Measurements from ENCODE around the gene GPR3.
"Not testable (repeated sequence)": the region's sequence is repeated elsewhere in the genome, so short reads cannot be mapped to it uniquely, and the experiment has no call there.

Gene GPR3

DNA sequence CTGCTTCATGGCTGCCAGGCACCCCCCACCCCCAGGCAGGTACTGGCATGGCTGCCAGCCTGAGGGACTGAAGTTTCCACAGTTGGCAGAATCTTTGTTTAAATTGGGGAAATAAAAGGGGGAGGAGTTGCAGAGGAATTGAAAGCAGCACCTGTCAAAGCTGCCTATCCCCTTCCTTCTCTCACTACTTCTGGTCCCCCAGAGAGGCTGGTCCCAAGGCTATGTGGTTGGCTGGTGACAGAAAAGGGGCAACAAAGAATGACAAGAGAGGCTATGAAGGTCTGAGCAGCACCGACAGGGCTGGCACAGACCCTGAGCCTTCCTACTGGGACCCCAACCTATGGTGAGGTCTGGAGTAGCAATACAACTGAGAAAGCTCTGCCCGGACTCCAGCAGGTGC is 14.4 kb downstream of the GPR3 start:
- Histone ChIP-seq H3K4me1 (ENCODE audit: insufficient read depth, low read length) (peaks cover 45% of the 10 kb centered on the region), H3K36me3 (ENCODE audit: insufficient read depth, low read length) (peaks cover 46% of the 10 kb centered on the region)
- not testable (repeated sequence) for H3K9ac ChIP-seq (ENCODE audit: low read length); H3K27me3 ChIP-seq (ENCODE audit: control insufficient read depth in 1 of 2, insufficient read depth in 2 of 2, low read length in 2 of 2); H3K9me3 ChIP-seq (ENCODE audit: low read length); H3K27ac ChIP-seq (ENCODE audit: low read depth, low read length); H3K4me3 ChIP-seq (ENCODE audit: low read depth in 1 of 2, low read length in 2 of 2)

DNA sequence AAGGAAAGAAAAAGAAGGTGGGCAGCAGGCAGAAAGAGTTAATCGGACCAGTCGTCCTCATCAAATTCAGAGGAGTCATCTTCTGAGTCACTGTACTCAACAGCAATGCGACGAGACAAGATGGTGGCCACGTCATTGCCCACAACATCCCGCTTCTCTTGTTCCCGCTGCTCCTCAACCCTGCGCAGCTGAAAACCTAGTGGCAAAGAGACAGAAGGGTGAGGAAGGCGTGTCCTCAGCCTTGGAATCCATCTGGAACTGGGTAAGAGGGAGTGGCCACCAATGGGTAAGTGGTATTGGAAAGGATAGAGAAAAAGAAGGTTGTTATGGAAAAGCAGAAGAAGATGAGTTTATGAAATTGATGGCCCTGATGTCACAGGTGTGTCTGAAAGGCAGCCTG is 15.7 kb downstream of the GPR3 start:
- Histone ChIP-seq H3K4me1 (ENCODE audit: insufficient read depth, low read length) (peaks cover 32% of the 10 kb centered on the region), H3K9ac (ENCODE audit: low read length) (no peak overlapping the region), H3K27ac (ENCODE audit: low read depth, low read length) (no peak overlapping the region), H3K27me3 (ENCODE audit: control insufficient read depth in 1 of 2, insufficient read depth in 2 of 2, low read length in 2 of 2) (no peaks in the 10 kb centered on the region), H3K36me3 (ENCODE audit: insufficient read depth, low read length) (peaks cover 60% of the 10 kb centered on the region), H3K9me3 (ENCODE audit: low read length) (no peaks in the 10 kb centered on the region), H3K4me3 (ENCODE audit: low read depth in 1 of 2, low read length in 2 of 2) (no peak overlapping the region)

DNA sequence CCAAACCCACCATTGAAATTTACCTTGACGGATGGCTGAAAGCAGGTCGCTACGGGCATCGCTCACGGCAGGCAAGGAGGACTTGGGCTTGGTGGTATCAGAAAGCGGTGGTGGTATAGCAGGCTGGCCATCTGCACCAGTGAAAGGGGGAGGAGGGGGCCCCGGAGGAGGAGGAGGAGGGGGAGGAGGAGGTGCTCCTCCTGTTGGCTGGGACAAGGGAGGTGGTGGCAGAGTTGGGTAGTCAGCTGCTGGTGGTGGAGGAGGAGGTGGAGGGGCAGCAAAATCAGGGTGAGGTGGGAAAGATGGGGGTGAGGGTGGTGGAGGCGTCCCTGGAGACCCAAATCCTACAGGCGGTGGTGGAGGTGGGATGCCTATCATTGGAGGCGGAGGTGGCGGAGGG is 17.2 kb downstream of the GPR3 start:
- Histone ChIP-seq H3K27ac (ENCODE audit: low read depth, low read length) (no peak overlapping the region), H3K36me3 (ENCODE audit: insufficient read depth, low read length) (peaks cover 75% of the 10 kb centered on the region), H3K9ac (ENCODE audit: low read length) (no peak overlapping the region), H3K4me3 (ENCODE audit: low read depth in 1 of 2, low read length in 2 of 2) (no peak overlapping the region), H3K27me3 (ENCODE audit: control insufficient read depth in 1 of 2, insufficient read depth in 2 of 2, low read length in 2 of 2) (no peaks in the 10 kb centered on the region), H3K9me3 (ENCODE audit: low read length) (no peaks in the 10 kb centered on the region), H3K4me1 (ENCODE audit: insufficient read depth, low read length) (peaks cover 17% of the 10 kb centered on the region)

DNA sequence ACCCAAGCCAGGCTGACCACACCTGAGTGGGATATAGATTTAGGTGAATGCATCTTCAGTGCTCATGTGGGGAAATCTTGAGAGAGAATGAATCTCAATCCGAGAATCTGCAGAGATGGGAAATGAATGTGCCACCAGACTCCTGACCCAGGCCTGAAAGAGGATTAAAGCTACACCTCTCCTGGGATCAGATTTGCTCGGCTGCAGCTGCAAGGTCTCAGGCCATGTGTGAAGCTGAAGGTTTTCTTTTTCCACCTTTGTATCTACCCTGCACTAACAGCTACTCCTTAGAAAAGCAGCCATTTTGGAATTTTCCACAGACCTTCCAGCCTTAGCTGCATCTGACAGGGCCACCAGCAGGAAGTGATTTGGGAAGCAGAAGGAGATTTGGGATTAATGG is 18.3 kb downstream of the GPR3 start:
- Histone ChIP-seq H3K9me3 (ENCODE audit: low read length) (no peaks in the 10 kb centered on the region), H3K27me3 (ENCODE audit: control insufficient read depth in 1 of 2, insufficient read depth in 2 of 2, low read length in 2 of 2) (no peaks in the 10 kb centered on the region), H3K9ac (ENCODE audit: low read length) (no peak overlapping the region), H3K4me1 (ENCODE audit: insufficient read depth, low read length) (peaks cover 7% of the 10 kb centered on the region), H3K36me3 (ENCODE audit: insufficient read depth, low read length) (peaks cover 85% of the 10 kb centered on the region), H3K27ac (ENCODE audit: low read depth, low read length) (no peak overlapping the region), H3K4me3 (ENCODE audit: low read depth in 1 of 2, low read length in 2 of 2) (no peak overlapping the region)

DNA sequence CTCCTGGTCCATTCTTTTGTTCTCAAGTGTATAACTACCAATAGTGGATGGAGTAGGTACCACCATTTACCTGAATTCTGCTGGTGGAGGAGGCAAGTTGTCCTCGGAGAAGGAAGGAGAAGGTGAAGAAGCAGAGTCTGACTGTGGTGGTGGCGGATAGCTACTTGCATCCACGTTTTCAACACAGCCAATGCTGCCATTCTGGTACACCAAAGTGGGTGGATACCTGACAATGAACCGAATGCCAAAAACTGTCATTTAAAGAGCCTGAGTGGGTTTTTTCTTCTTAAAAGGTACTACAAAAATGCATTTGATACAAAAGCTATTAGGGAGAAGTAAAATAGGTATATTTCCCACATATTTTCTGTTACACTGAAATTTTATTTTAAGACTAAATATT is 20.1 kb downstream of the GPR3 start:
- Histone ChIP-seq H3K27me3 (ENCODE audit: control insufficient read depth in 1 of 2, insufficient read depth in 2 of 2, low read length in 2 of 2) (no peaks in the 10 kb centered on the region), H3K9me3 (ENCODE audit: low read length) (no peaks in the 10 kb centered on the region), H3K27ac (ENCODE audit: low read depth, low read length) (no peak overlapping the region), H3K4me1 (ENCODE audit: insufficient read depth, low read length) (peaks cover 16% of the 10 kb centered on the region), H3K4me3 (ENCODE audit: low read depth in 1 of 2, low read length in 2 of 2) (no peak overlapping the region), H3K36me3 (ENCODE audit: insufficient read depth, low read length) (peaks cover 91% of the 10 kb centered on the region), H3K9ac (ENCODE audit: low read length) (no peak overlapping the region)

DNA sequence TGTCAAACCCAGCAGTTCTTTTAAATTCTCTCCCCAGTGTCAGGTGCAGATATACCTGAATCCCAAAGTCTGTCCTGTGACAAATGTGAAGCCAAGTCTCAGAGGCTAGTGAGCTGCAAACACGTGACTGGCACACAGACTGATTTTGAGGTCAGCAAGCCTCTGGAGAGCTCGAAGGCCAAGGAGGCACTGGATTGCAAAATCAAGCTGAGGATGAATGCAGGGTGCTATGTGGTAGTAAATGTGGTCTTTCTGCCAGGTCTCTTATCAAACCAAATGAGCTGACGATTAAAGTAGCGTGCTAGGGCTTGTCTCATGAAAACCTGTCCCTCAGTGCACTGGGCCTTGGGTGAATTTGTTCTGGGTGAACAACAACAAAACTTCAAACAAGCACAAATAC is 20.6 kb downstream of the GPR3 start:
- no peak overlapping the region for H3K9ac ChIP-seq (ENCODE audit: low read length)
- H3K36me3 ChIP-seq (ENCODE audit: insufficient read depth, low read length) = peaks cover 89% of the 10 kb centered on the region

DNA sequence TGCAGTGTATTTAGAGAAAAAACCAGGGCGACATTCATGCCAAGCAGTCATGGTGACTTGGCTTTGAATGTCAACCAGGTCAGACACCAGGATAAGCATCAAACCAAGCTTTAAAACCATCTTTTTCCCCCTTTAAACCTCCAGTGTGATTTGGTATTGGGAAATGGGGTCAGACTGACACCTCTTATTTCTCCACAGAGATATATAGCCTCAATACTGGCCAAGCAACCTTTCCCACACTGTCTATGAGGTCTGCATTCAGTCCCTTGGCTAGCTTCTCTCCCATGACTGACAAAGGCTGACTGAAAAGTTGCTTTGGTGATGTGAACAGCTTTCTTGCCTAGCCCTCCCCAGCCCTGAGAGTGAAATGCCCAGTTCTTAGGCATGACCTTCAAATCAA is 21.7 kb downstream of the GPR3 start:
- H3K27ac ChIP-seq (ENCODE audit: low read depth, low read length) = no peak overlapping the region
- H3K9ac ChIP-seq (ENCODE audit: low read length) = no peak overlapping the region
- no peaks in the 10 kb centered on the region for H3K9me3 ChIP-seq (ENCODE audit: low read length)

More for the DNA sequence above, 20.6 kb downstream of the GPR3 start:
- no peak overlapping the region for H3K27ac ChIP-seq (ENCODE audit: low read depth, low read length)
- H3K4me1 ChIP-seq (ENCODE audit: insufficient read depth, low read length) = peaks cover 21% of the 10 kb centered on the region
- H3K27me3 ChIP-seq (ENCODE audit: control insufficient read depth in 1 of 2, insufficient read depth in 2 of 2, low read length in 2 of 2) = no peaks in the 10 kb centered on the region
- H3K9me3 ChIP-seq (ENCODE audit: low read length) = no peaks in the 10 kb centered on the region
- no peak overlapping the region for H3K4me3 ChIP-seq (ENCODE audit: low read depth in 1 of 2, low read length in 2 of 2)

DNA sequence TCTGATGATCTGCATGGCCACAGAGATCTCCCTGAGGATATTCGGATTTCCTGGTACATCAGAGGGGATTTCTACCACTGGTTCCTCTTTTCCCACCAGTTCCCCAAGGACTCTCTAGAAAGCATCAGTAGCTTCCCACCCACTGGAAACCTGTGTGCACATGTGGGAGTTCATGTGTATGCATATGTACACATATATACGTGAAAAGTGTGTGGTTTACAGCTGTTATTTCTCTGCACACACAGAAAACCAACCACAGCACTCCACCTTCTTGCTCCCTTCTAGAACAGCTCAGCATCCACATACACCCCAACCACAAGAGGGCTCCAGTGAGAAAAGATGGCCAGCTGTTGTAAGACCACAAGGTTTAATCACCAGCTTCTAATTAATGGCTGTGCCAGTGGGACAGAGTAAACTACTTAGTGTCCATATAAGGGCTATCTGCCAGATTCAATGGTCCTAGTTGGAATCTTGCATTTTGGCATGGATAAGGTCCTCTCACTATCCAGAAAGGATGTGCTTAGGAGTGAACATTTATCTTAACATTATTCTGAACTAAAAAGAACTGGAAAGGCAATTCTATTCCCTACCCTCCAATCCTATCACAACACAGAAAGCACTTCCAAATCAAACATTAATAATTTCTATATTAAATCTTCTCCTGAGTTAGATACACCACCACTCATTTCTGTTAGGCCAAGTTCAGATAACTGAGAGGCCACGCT is 24.1 kb downstream of the GPR3 start:
- H3K36me3 ChIP-seq (ENCODE audit: insufficient read depth, low read length) = peaks cover 58% of the 10 kb centered on the region
- no peaks in the 10 kb centered on the region for H3K27me3 ChIP-seq (ENCODE audit: control insufficient read depth in 1 of 2, insufficient read depth in 2 of 2, low read length in 2 of 2)
- peak overlapping the region; percentile 77 for H3K27ac ChIP-seq (ENCODE audit: low read depth, low read length)
- H3K9ac ChIP-seq (ENCODE audit: low read length) = peak overlapping the region; percentile 4
- no peak overlapping the region for H3K4me3 ChIP-seq (ENCODE audit: low read depth in 1 of 2, low read length in 2 of 2)
- H3K4me1 ChIP-seq (ENCODE audit: insufficient read depth, low read length) = peaks cover 38% of the 10 kb centered on the region
- H3K9me3 ChIP-seq (ENCODE audit: low read length) = no peaks in the 10 kb centered on the region

More for the DNA sequence above, 21.7 kb downstream of the GPR3 start:
- Histone ChIP-seq H3K4me3 (ENCODE audit: low read depth in 1 of 2, low read length in 2 of 2) (no peak overlapping the region), H3K4me1 (ENCODE audit: insufficient read depth, low read length) (peaks cover 32% of the 10 kb centered on the region), H3K36me3 (ENCODE audit: insufficient read depth, low read length) (peaks cover 80% of the 10 kb centered on the region), H3K27me3 (ENCODE audit: control insufficient read depth in 1 of 2, insufficient read depth in 2 of 2, low read length in 2 of 2) (no peaks in the 10 kb centered on the region)

DNA sequence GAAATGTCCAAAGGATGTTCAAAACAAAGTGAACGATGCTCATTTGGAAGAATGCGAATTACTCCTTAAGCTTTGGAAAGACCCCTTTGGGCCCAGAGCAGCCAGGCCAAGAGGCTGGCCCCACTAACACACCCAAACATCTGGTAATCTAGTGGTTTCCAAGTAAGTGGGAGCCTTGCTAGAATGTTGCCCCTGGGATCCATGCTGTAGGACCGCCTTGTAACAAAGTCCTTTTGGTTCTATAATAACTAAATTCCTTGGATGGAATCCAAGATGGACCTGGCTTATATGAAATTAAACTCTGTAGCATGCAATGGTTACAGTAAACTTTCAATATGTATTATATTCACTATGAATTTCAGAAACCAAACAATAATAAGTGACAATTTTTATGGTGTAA is 25.3 kb downstream of the GPR3 start:
- peak overlapping the region; percentile 77 for H3K27ac ChIP-seq (ENCODE audit: low read depth, low read length)
- H3K36me3 ChIP-seq (ENCODE audit: insufficient read depth, low read length) = peaks cover 48% of the 10 kb centered on the region
- no peaks in the 10 kb centered on the region for H3K27me3 ChIP-seq (ENCODE audit: control insufficient read depth in 1 of 2, insufficient read depth in 2 of 2, low read length in 2 of 2)
- H3K4me3 ChIP-seq (ENCODE audit: low read depth in 1 of 2, low read length in 2 of 2) = no peak overlapping the region
- peak overlapping the region; percentile 42 for H3K9ac ChIP-seq (ENCODE audit: low read length)
- H3K9me3 ChIP-seq (ENCODE audit: low read length) = no peaks in the 10 kb centered on the region
- H3K4me1 ChIP-seq (ENCODE audit: insufficient read depth, low read length) = peaks cover 38% of the 10 kb centered on the region

DNA sequence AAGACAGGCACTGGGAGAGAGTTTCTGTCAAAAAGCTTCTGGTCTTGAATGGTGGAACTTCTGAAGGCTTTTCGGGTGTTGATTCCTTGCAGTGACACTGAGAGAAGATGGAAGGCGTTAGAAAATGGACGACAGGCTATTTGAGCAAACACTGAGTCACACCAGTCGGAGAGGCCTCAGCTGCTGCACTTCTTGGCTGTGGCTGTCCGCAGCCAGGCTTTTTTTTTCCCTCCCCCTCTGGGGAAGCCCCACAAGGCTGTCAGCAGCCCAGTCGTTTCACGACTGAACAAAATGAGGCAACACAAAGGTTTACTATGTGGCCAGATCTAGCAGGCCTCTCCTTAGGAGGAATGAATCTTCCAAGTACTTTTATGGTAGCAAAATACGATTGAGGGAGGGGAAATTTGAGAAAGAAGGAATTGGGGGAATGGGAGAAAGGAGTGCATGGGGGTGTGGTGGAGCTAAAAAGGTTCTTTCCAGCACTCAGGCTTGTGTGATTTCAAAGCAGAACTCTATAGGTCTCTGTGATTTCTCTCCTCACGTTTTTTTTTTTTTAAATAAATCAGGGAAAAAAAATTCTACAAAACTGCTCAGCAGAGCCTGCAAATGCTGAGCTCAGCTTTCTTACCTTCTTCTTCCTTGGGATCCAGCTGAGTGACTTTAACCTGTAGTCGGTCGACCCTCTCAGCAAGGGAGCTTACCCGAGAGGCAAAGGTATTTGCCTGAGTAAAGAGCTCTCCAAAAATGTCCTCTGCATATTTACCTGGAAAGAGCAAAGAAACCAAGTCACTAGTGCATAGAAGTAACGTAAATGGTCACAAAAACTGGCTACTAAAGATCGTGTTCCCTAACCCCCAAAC is 26.1 kb downstream of the GPR3 start:
- Histone ChIP-seq H3K9me3 (ENCODE audit: low read length) (no peaks in the 10 kb centered on the region), H3K36me3 (ENCODE audit: insufficient read depth, low read length) (peaks cover 40% of the 10 kb centered on the region), H3K9ac (ENCODE audit: low read length) (peak overlapping the region; percentile 42), H3K27ac (ENCODE audit: low read depth, low read length) (peak overlapping the region; percentile 77), H3K4me3 (ENCODE audit: low read depth in 1 of 2, low read length in 2 of 2) (no peak overlapping the region), H3K4me1 (ENCODE audit: insufficient read depth, low read length) (peaks cover 38% of the 10 kb centered on the region), H3K27me3 (ENCODE audit: control insufficient read depth in 1 of 2, insufficient read depth in 2 of 2, low read length in 2 of 2) (no peaks in the 10 kb centered on the region)

DNA sequence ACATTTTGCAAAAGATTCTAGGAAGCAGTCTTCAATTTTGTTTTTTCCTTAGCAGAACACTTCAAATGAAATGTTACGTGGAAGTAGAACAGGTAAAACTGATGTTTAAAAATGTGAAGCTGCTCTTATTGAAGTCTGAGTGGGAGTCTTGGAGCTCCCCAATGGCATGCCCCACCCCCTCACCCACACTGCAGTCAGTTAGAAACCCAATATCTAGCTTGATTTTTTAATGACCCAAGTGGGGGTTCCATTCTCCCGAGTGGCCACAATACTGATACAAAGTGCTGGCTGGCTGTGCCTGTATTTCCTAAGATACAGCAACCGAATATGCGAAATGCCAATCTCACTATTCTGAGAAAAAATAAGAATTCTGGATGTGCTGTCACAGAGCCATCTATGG is 31.3 kb downstream of the GPR3 start:
- Histone ChIP-seq H3K9ac (ENCODE audit: low read length) (no peak overlapping the region), H3K4me1 (ENCODE audit: insufficient read depth, low read length) (peaks cover 24% of the 10 kb centered on the region), H3K27me3 (ENCODE audit: control insufficient read depth in 1 of 2, insufficient read depth in 2 of 2, low read length in 2 of 2) (no peaks in the 10 kb centered on the region), H3K9me3 (ENCODE audit: low read length) (no peaks in the 10 kb centered on the region), H3K4me3 (ENCODE audit: low read depth in 1 of 2, low read length in 2 of 2) (no peak overlapping the region), H3K27ac (ENCODE audit: low read depth, low read length) (no peak overlapping the region), H3K36me3 (ENCODE audit: insufficient read depth, low read length) (peaks cover 15% of the 10 kb centered on the region)

All from muscle layer of colon (tissue), 2 donors.